Neural crest cell (in vitro differentiated cells): Measurements from ENCODE around the gene NKX2-8. TPM values are rescaled to one million over a fixed set of nuclear protein-coding genes. Genes with fewer than 3 reads are reported as not detected.
A peak's percentile ranks its signal among the peaks of the same experiment; 100 is the strongest.

ENCODE experiments used
- DNase-seq: peaks from one replicate; pipeline ENCODE4 v3.0.0; 2021; ENCODE audit warnings: low read depth, mixed read lengths, low spot score
- H3K27ac Mint-ChIP-seq: one replicate; pipeline ENCODE4 v1.8.0; 2021; ENCODE audit warnings: mild to moderate bottlenecking, mixed read lengths; ENCODE audit not compliant: unreplicated experiment
- H3K27me3 Mint-ChIP-seq: 2 replicates; pipeline ENCODE4 v1.8.0; 2021; ENCODE audit warnings: low read depth, mild to moderate bottlenecking, mixed read lengths
- H3K36me3 Mint-ChIP-seq: 2 replicates; pipeline ENCODE4 v1.8.0; 2021; ENCODE audit warnings: low read depth, mild to moderate bottlenecking, mixed read lengths
- H3K4me1 Mint-ChIP-seq: 2 replicates; pipeline ENCODE4 v1.8.0; 2021; ENCODE audit warnings: mixed read lengths
- H3K4me3 Mint-ChIP-seq: one replicate; pipeline ENCODE4 v1.8.0; 2021; ENCODE audit warnings: mild to moderate bottlenecking, mixed read lengths
- H3K9me3 Mint-ChIP-seq: 2 replicates; pipeline ENCODE4 v1.8.0; 2021; ENCODE audit warnings: mixed read lengths
- total RNA-seq: library from RNA; stranded (reverse); gene quantifications from 2 replicates; pipeline ENCODE4 v1.2.1, GENCODE V29; 2021
- TF ChIP-seq, protein P1 (sequence below): fragments of 200-600 bp; sonication (generic); conservative IDR thresholded peaks from 2 replicates; pipeline ENCODE4 v1.5.0; 2021; ENCODE audit warnings: antibody characterized with exemption, mild to moderate bottlenecking

Gene NKX2-8
- total RNA-seq, 1 donor from 2014 or later, result not detected

DNA sequence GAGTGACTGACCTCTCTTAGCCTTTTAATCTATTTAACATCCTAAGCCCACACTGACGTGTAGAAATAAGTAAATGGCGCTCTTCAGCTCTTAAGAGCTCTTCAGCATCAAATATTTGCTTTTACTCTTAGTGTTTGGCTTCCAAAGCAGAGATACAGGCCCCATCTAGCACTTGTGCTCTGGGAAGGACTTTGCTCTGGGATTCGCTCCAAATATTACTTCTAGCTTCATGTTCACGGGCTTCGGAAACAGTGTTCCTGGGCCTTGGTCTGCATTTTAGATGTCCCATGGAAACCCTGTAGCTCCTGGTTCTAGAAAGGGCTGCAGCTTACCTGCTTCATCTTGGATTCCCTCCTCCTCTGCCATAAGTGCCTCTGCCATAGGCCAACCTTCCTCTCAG, 2.7 kb upstream of the NKX2-8 start:
- Mint-ChIP-seq H3K9me3 (no peaks in the 10 kb centered on the region), H3K27ac (no peak overlapping the region), H3K4me1 (peaks cover 4% of the 10 kb centered on the region), H3K27me3 (peaks cover 88% of the 10 kb centered on the region), H3K4me3 (no peak overlapping the region), H3K36me3 (no peaks in the 10 kb centered on the region)
- TF ChIP-seq, protein P1, sequence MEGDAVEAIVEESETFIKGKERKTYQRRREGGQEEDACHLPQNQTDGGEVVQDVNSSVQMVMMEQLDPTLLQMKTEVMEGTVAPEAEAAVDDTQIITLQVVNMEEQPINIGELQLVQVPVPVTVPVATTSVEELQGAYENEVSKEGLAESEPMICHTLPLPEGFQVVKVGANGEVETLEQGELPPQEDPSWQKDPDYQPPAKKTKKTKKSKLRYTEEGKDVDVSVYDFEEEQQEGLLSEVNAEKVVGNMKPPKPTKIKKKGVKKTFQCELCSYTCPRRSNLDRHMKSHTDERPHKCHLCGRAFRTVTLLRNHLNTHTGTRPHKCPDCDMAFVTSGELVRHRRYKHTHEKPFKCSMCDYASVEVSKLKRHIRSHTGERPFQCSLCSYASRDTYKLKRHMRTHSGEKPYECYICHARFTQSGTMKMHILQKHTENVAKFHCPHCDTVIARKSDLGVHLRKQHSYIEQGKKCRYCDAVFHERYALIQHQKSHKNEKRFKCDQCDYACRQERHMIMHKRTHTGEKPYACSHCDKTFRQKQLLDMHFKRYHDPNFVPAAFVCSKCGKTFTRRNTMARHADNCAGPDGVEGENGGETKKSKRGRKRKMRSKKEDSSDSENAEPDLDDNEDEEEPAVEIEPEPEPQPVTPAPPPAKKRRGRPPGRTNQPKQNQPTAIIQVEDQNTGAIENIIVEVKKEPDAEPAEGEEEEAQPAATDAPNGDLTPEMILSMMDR, result no peak
- DNase-seq, result no peak

DNA sequence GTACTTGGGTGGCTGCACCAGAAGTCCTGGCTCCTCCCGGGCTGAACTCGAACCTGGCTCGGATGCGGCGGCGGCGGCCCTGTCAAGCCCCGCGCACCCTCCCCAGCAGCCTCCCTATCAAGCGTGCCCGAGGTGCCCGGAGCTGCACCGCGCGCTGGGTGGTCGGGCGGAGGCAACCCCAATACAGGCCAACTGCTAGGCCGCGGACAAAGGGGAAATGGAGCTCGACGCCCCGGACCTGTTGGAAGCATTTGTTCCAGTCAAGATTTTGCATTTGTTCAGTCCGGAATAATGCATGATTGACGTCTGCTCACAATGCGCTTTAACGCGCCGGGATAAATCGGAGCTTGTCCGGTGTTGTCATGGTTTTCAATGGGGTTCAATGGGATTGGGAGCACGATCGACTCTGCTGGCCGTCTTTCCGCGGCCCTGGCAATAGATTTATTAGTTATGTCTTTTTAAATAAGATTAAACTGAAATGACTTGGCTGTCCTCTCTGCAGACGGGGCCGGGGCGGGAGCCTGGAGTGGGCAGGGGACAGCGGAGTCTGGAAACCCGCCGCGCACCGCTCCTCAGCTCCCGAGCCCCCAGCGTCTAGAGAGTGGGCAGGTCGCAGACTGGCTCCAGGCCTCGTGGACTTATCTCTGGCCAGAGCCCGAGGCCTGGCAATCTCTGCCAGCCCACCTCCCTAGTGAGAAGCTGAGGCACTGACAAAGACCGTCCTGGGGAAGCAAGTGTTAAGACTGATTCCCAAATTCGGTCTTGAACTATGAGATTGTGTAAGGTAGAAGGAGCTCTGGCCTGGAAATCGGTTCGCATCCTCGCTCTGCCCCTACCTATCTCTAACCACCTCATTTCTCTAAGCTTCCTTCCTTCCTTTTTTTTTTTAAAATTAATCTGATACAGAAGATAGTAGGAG, 1.7 kb upstream of the NKX2-8 start:
- H3K4me1 Mint-ChIP-seq, result peaks cover 6% of the 10 kb centered on the region
- no peak overlapping the region for H3K27ac Mint-ChIP-seq
- H3K36me3 Mint-ChIP-seq, result no peaks in the 10 kb centered on the region
- no peak for DNase-seq
- H3K4me3 Mint-ChIP-seq, result no peak overlapping the region
- TF ChIP-seq, protein P1, result no peak
- no peaks in the 10 kb centered on the region for H3K9me3 Mint-ChIP-seq
- peaks cover 79% of the 10 kb centered on the region for H3K27me3 Mint-ChIP-seq

DNA sequence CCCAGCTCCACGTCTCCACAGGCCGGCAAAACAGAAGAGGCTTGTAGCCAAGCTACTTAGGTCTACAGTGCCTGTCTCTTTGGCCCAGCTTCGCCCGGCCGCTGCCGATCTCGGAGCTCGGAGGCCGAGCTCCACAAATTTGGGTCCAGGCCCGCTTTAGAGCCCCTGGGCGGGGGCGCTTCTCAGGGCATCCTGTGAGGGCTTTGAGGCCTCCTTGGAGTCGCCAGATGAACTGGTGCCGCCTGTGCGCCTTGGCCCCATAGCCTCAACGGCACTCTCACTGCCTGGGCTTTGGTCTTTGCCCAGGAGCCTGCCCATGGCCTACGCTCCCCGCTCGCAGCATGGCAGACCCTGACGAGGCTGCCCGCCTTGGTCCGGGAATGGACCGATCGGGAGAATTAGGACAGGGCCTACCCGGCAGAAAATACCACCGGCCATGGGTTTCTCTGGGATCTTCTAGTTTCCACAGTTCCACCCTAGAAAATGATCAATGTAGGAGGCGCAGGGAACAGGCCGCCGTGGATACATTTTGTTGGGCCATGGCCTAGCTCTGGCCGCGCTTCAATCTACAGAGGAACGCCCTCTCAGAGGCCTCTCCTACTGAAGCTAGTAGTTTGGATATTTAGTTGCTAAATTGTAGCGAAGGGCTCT, 953 bp upstream of the NKX2-8 start:
- Mint-ChIP-seq H3K27me3 (peaks cover 71% of the 10 kb centered on the region), H3K9me3 (no peaks in the 10 kb centered on the region), H3K4me1 (peaks cover 9% of the 10 kb centered on the region), H3K27ac (no peak overlapping the region), H3K4me3 (no peak overlapping the region), H3K36me3 (no peaks in the 10 kb centered on the region)
- no peak for DNase-seq
- TF ChIP-seq, protein P1, result no peak

DNA sequence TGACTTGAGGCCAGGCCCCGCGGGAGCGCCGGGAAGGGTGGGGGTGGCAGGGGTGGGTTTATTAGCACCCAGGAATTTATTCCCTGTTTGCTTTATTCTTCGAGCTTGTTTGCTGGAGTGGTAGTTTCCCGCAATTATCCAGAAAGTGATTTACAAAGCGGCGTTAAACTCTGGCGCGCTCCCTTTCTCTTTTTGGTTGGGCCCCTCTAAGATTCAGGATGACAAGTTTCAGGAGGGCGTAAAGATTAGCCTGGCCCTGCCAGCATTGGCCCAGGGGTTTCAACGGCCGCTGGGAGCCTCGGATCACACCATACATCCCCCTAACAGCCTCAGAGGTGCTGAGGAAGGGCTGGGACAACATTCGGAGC, 444 bp upstream of the NKX2-8 start:
- DNase-seq, result no peak
- Mint-ChIP-seq H3K27me3 (peaks cover 66% of the 10 kb centered on the region), H3K4me1 (peaks cover 9% of the 10 kb centered on the region), H3K36me3 (no peaks in the 10 kb centered on the region), H3K4me3 (no peak overlapping the region), H3K9me3 (no peaks in the 10 kb centered on the region), H3K27ac (no peak overlapping the region)
- TF ChIP-seq, protein P1, result no peak

DNA sequence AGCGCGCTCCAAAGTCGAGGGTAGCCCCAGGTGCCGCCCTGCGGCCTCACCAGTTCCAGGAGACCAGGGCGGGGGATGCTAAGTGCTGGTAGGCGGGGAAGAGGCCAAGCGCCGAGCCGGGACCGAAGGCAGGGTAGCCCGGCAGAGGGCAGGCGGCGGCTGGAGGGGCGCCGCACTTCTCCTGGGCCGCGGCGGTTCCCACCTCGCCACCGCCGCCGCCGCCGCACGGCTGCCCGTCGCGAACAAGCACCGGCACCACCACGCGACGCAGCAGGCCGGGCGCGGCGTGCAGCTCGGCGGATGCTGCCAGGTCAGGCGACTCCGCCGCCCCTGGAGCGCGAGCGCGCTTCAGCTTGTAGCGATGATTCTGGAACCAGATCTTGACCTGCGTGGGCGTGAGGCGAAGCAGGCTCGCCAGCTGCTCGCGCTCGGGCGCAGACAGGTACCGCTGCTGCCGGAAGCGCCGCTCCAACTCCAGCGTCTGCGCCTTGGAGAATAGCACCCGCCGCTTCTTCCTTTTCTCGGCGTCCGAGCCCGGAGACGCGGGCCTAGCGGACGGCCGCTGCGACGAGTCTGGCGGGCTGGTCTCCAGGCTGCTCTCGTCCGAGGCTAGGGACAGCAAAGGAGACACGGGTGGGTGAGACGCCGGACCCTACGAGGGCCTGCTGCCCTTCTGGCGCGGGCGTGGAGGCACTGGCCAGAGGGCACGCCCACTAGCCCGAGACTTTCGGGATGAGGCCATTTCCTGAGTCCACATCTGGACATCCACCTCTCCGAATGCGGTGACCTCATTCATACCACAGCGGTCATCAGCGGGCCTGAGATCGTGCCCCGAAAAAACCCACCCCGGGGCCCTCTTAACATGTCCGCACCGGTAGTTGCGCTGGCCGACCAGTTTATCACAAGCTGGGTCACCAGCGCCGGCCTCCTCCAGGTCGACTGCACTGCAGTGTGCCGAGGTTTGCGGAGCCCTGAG, 1.3 kb downstream of the NKX2-8 start:
- Mint-ChIP-seq H3K4me1 (peaks cover 9% of the 10 kb centered on the region), H3K27ac (no peak overlapping the region), H3K27me3 (peaks cover 50% of the 10 kb centered on the region), H3K9me3 (no peaks in the 10 kb centered on the region), H3K4me3 (peak overlapping the region; percentile 72), H3K36me3 (no peaks in the 10 kb centered on the region)
- no peak for DNase-seq
- TF ChIP-seq, protein P1, result peak; percentile 8
